ENCODE results near the gene ADCY4.

ADCY4 gene

DNA sequence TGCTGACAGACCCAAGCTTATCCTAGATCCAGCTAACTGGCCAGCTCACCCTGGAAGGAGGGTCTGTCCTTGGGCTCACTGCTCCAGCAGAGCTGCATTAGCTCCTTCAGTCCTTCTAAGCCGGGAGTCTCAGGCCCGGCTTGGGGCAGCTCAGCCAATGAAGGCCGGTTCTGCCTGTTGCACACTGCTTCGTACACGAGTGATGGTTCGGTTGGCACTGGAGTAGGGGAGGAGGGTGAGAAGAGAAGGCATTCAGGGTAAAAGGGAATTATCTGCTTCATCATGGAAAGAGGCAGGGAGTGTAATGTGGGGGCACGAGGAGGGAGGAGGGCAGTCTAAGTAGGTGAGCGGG lies 2.9 kb upstream of the ADCY4 start:
- no peaks in the 10 kb centered on the region for H3K79me2 ChIP-seq (ENCODE audit: insufficient read depth, low read length)
- no peaks in the 10 kb centered on the region for H3K9me3 ChIP-seq (ENCODE audit: insufficient read depth, low read length)
- H3K27me3 ChIP-seq (ENCODE audit: low read length) = no peaks in the 10 kb centered on the region
- H2AFZ ChIP-seq (ENCODE audit: low read depth, low read length, severe bottlenecking) = no peak overlapping the region
- H4K20me1 ChIP-seq (ENCODE audit: low read depth, low read length) = no peaks in the 10 kb centered on the region
- H3K9me2 ChIP-seq (replicated peaks; ENCODE audit: insufficient read depth, low read length) = no peaks in the 10 kb centered on the region
- TF ChIP-seq, protein P1, sequence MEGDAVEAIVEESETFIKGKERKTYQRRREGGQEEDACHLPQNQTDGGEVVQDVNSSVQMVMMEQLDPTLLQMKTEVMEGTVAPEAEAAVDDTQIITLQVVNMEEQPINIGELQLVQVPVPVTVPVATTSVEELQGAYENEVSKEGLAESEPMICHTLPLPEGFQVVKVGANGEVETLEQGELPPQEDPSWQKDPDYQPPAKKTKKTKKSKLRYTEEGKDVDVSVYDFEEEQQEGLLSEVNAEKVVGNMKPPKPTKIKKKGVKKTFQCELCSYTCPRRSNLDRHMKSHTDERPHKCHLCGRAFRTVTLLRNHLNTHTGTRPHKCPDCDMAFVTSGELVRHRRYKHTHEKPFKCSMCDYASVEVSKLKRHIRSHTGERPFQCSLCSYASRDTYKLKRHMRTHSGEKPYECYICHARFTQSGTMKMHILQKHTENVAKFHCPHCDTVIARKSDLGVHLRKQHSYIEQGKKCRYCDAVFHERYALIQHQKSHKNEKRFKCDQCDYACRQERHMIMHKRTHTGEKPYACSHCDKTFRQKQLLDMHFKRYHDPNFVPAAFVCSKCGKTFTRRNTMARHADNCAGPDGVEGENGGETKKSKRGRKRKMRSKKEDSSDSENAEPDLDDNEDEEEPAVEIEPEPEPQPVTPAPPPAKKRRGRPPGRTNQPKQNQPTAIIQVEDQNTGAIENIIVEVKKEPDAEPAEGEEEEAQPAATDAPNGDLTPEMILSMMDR (IDR thresholded peaks at IDR 0.05; ENCODE audit: insufficient read depth, low read length, poor library complexity, severe bottlenecking) = no peak
- no peak for TF ChIP-seq EZH2phosphoT487 (conservative IDR thresholded peaks at IDR 0.05; ENCODE audit: low read length)
- no peaks in the 10 kb centered on the region for H3K36me3 ChIP-seq (ENCODE audit: low read length)
- H3K27ac ChIP-seq (ENCODE audit: low read depth, low read length) = no peak overlapping the region
- no peak overlapping the region for H3K9ac ChIP-seq (ENCODE audit: low read length)
- H3K4me3 ChIP-seq (ENCODE audit: insufficient read depth, low read length, poor library complexity, severe bottlenecking) = no peak overlapping the region
- H3F3A ChIP-seq (ENCODE audit: insufficient read depth) = no peaks in the 10 kb centered on the region
- H3K4me2 ChIP-seq (ENCODE audit: low read depth, low read length, poor library complexity, severe bottlenecking) = no peak overlapping the region

DNA sequence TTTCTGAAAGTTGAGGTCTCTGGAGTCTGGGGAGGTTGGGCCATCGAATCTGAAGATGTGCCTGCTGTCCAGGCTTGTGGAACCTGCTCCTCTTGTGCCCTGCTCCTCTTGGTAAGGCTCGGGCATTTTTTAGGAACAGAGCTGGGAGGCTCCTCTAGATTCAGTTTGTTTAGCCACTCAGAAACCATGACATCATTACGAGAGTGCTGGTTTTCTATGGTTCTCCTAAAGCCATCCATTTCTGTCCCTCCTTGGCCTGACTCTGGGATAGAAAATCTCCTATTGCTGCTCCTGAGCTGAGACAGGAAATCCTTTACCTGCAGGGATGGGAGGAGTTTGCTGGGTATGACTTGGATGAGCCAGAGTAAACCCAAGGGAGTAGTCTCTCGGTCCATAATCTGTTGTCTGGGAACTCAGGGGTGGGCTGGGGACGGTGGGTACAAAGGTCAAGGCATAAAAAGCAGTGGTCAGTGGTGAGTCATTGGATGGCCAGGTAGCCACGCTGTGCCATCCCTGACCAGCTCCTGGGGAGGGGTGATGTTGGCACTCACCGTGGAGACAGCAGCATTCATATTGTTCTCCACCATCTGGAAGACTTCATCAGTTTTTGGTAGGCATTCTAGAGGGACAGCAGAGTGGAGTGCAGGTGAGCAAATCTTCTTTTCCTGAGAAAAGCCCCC lies 2.4 kb upstream of the ADCY4 start:
- H3K4me2 ChIP-seq (ENCODE audit: low read depth, low read length, poor library complexity, severe bottlenecking) = no peak overlapping the region
- H3K79me2 ChIP-seq (ENCODE audit: insufficient read depth, low read length) = no peaks in the 10 kb centered on the region
- no peaks in the 10 kb centered on the region for H3F3A ChIP-seq (ENCODE audit: insufficient read depth)
- no peak overlapping the region for H3K27ac ChIP-seq (ENCODE audit: low read depth, low read length)
- H3K9me3 ChIP-seq (ENCODE audit: insufficient read depth, low read length) = no peaks in the 10 kb centered on the region
- H3K4me3 ChIP-seq (ENCODE audit: insufficient read depth, low read length, poor library complexity, severe bottlenecking) = no peak overlapping the region
- H3K27me3 ChIP-seq (ENCODE audit: low read length) = no peaks in the 10 kb centered on the region
- TF ChIP-seq EZH2phosphoT487 (conservative IDR thresholded peaks at IDR 0.05; ENCODE audit: low read length) = no peak
- TF ChIP-seq, protein P1 (IDR thresholded peaks at IDR 0.05; ENCODE audit: insufficient read depth, low read length, poor library complexity, severe bottlenecking) = no peak
- no peak overlapping the region for H2AFZ ChIP-seq (ENCODE audit: low read depth, low read length, severe bottlenecking)
- no peaks in the 10 kb centered on the region for H4K20me1 ChIP-seq (ENCODE audit: low read depth, low read length)
- no peak overlapping the region for H3K9ac ChIP-seq (ENCODE audit: low read length)
- H3K36me3 ChIP-seq (ENCODE audit: low read length) = no peaks in the 10 kb centered on the region
- H3K9me2 ChIP-seq (replicated peaks; ENCODE audit: insufficient read depth, low read length) = no peaks in the 10 kb centered on the region

DNA sequence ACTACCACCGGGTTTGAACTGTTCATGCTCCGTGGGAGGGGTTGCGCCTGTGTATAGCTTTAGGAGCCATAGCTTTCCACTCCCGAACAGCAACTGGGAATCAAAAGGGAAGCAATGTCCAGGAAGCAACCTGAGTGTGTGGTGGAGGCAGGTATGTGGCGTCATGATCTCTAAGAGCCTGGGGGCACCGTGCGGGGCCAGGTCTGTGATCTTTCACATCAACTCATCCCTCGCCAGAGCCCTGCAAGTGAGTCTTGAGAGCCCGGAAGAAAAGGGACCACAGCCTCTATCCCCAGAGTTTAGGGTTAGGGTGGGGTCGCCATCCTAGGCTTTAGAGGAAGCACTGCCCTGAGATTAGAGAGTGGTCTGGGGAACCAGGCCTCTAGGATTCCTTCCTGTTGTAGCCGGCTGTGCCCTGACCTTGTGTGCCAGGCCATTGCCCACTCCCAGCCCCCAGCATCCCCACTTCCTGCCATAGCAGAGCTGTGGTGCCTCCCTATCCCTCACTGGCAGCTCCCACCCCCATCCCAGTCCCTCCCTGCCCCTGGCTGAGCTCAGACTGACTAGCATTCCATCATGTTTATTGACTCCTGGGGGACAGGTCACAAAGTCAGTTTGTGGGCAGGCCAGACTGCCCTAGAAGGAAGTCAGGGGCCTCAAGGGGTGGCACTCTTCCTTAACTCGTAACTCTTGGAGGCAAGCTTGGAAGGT lies 745 bp upstream of the ADCY4 start:
- TF ChIP-seq EZH2phosphoT487 (conservative IDR thresholded peaks at IDR 0.05; ENCODE audit: low read length) = no peak
- TF ChIP-seq, protein P1 (IDR thresholded peaks at IDR 0.05; ENCODE audit: insufficient read depth, low read length, poor library complexity, severe bottlenecking) = no peak
- Histone ChIP-seq H3K27me3 (ENCODE audit: low read length) (no peaks in the 10 kb centered on the region), H3K4me2 (ENCODE audit: low read depth, low read length, poor library complexity, severe bottlenecking) (no peak overlapping the region), H3K79me2 (ENCODE audit: insufficient read depth, low read length) (no peaks in the 10 kb centered on the region), H3K36me3 (ENCODE audit: low read length) (no peaks in the 10 kb centered on the region), H3K9me3 (ENCODE audit: insufficient read depth, low read length) (no peaks in the 10 kb centered on the region), H3K4me3 (ENCODE audit: insufficient read depth, low read length, poor library complexity, severe bottlenecking) (no peak overlapping the region), H2AFZ (ENCODE audit: low read depth, low read length, severe bottlenecking) (no peak overlapping the region), H3K9ac (ENCODE audit: low read length) (no peak overlapping the region), H3F3A (ENCODE audit: insufficient read depth) (no peaks in the 10 kb centered on the region), H3K9me2 (replicated peaks; ENCODE audit: insufficient read depth, low read length) (no peaks in the 10 kb centered on the region), H3K27ac (ENCODE audit: low read depth, low read length) (no peak overlapping the region), H4K20me1 (ENCODE audit: low read depth, low read length) (no peaks in the 10 kb centered on the region)
